Smooth muscle cell (in vitro differentiated cells): ENCODE data around the gene RUNX2. TPM values are rescaled to one million over a fixed set of nuclear protein-coding genes. Genes with fewer than 3 reads are reported as not detected.
A peak's percentile ranks its signal among the peaks of the same experiment; 100 is the strongest.

ENCODE experiments used
- DNase-seq: peaks from one replicate; lab custom pipeline; 2025; ENCODE audit not compliant: unreplicated experiment; lab: John Stamatoyannopoulos, UW
- H2AFZ ChIP-seq: fragments of 200-600 bp; sonication (generic); 2 replicates; pipeline ENCODE4 v1.6.0; 2016; ENCODE audit warnings: antibody characterized with exemption, low read depth, mild to moderate bottlenecking
- H3F3A ChIP-seq: fragments of 200-600 bp; sonication (generic); 2 replicates; pipeline ENCODE4 v1.6.0; 2017; ENCODE audit warnings: antibody characterized with exemption, low read depth
- H3K27ac ChIP-seq: fragments of 200-600 bp; sonication (generic); 2 replicates; pipeline ENCODE4 v1.5.1; 2016; ENCODE audit warnings: low read depth, mild to moderate bottlenecking
- H3K27me3 ChIP-seq: fragments of 200-600 bp; sonication (generic); 2 replicates; pipeline ENCODE4 v1.6.1; 2016; ENCODE audit warnings: low read depth, mild to moderate bottlenecking
- H3K36me3 ChIP-seq: fragments of 200-600 bp; sonication (generic); 2 replicates; pipeline ENCODE4 v1.5.1; 2016; ENCODE audit warnings: low read depth
- H3K4me1 ChIP-seq: fragments of 200-600 bp; sonication (generic); 2 replicates; pipeline ENCODE4 v1.5.1; 2016; ENCODE audit warnings: low read depth
- H3K4me2 ChIP-seq: fragments of 200-600 bp; sonication (generic); 2 replicates; pipeline ENCODE4 v1.6.0; 2016; ENCODE audit warnings: mild to moderate bottlenecking
- H3K4me3 ChIP-seq: fragments of 200-600 bp; sonication (generic); 2 replicates; pipeline ENCODE4 v1.5.1; 2016; ENCODE audit warnings: mild to moderate bottlenecking
- H3K79me2 ChIP-seq: fragments of 200-600 bp; sonication (generic); 2 replicates; pipeline ENCODE4 v1.6.0; 2016; ENCODE audit warnings: low read depth, mild to moderate bottlenecking
- H3K9ac ChIP-seq: fragments of 200-600 bp; sonication (generic); 2 replicates; pipeline ENCODE4 v1.6.0; 2016; ENCODE audit warnings: low read depth
- H3K9me3 ChIP-seq: fragments of 200-600 bp; sonication (generic); replicated peaks from 2 replicates; pipeline ENCODE4 v1.5.1; 2016; ENCODE audit warnings: low read depth
- H4K20me1 ChIP-seq: fragments of 200-600 bp; sonication (generic); 2 replicates; pipeline ENCODE4 v1.6.0; 2016; ENCODE audit warnings: low read depth
- CTCF ChIP-seq: fragments of 200-600 bp; sonication (generic); IDR thresholded peaks from 2 replicates; pipeline ENCODE4 v1.5.1; 2017; ENCODE audit warnings: borderline replicate concordance, mild to moderate bottlenecking, antibody characterized with exemption; ENCODE audit not compliant: insufficient read depth, poor library complexity, severe bottlenecking
- WGBS: methylation state at CpG from one replicate; pipeline ENCODE4 v1.1.7; 2016; ENCODE audit warnings: low lambda C conversion rate; 5-methylcytosine and 5-hydroxymethylcytosine counted together
- polyA plus RNA-seq: library from polyadenylated mRNA; unstranded; fragments of >200 nt; fragmentation: Nextera tagmentation; extraction: Ambion mirVana; gene quantifications from 2 replicates; pipeline ENCODE4 v1.2.1, GENCODE V29; 2016
- total RNA-seq: library from RNA; depleted of rRNA; stranded (reverse); fragments of >200 nt; gene quantifications from 2 replicates; pipeline ENCODE4 v1.2.3, GENCODE V29; 2014

RUNX2 gene
- total and polyA plus RNA-seq, 2 experiments from 2014 or later, result 12.5 to 16.4 TPM

GRCh38 chr6:45512717-45513116 lies 184.6 kb downstream of the RUNX2 start:
- no peak overlapping the region for H3K9ac ChIP-seq
- WGBS, result 86% methylated on average over 3 of the region's 3 CpGs
- H3K27ac ChIP-seq, result no peak overlapping the region
- no peak overlapping the region for H3K4me2 ChIP-seq
- peaks cover 5% of the 10 kb centered on the region for H3K79me2 ChIP-seq
- peaks cover 23% of the 10 kb centered on the region for H3K4me1 ChIP-seq
- no peak overlapping the region for H2AFZ ChIP-seq
- DNase-seq, result no peak
- TF ChIP-seq CTCF, result no peak
- no peaks in the 10 kb centered on the region for H3F3A ChIP-seq
- no peaks in the 10 kb centered on the region for H4K20me1 ChIP-seq
- no peaks in the 10 kb centered on the region for H3K27me3 ChIP-seq
- H3K9me3 ChIP-seq, result no peaks in the 10 kb centered on the region
- H3K4me3 ChIP-seq, result no peak overlapping the region
- H3K36me3 ChIP-seq, result peaks cover 23% of the 10 kb centered on the region

- H3F3A ChIP-seq, result no peaks in the 10 kb centered on the region
- no peak for TF ChIP-seq CTCF
- H3K9ac ChIP-seq, result no peak overlapping the region
- H3K4me3 ChIP-seq, result no peak overlapping the region
- 79% methylated on average over 9 of the region's 9 CpGs for WGBS
- no peaks in the 10 kb centered on the region for H4K20me1 ChIP-seq
- H2AFZ ChIP-seq, result no peak overlapping the region
- peaks cover 23% of the 10 kb centered on the region for H3K36me3 ChIP-seq
- no peaks in the 10 kb centered on the region for H3K27me3 ChIP-seq
- no peaks in the 10 kb centered on the region for H3K9me3 ChIP-seq
- no peak overlapping the region for H3K27ac ChIP-seq
- peaks cover 23% of the 10 kb centered on the region for H3K4me1 ChIP-seq
- peaks cover 5% of the 10 kb centered on the region for H3K79me2 ChIP-seq
- DNase-seq, result no peak
- no peak overlapping the region for H3K4me2 ChIP-seq
These were observed 185.1 kb downstream of the RUNX2 start for GRCh38 chr6:45513213-45513618.

GRCh38 chr6:45513843-45514242 lies 185.7 kb downstream of the RUNX2 start:
- H3K4me1 ChIP-seq, result peaks cover 23% of the 10 kb centered on the region
- H3K27me3 ChIP-seq, result no peaks in the 10 kb centered on the region
- H3K36me3 ChIP-seq, result peaks cover 23% of the 10 kb centered on the region
- H3K4me3 ChIP-seq, result no peak overlapping the region
- H3K27ac ChIP-seq, result peak overlapping the region; percentile 37
- no peak overlapping the region for H3K4me2 ChIP-seq
- H2AFZ ChIP-seq, result no peak overlapping the region
- no peak overlapping the region for H3K9ac ChIP-seq
- no peaks in the 10 kb centered on the region for H3K79me2 ChIP-seq
- no peaks in the 10 kb centered on the region for H3K9me3 ChIP-seq
- no peaks in the 10 kb centered on the region for H4K20me1 ChIP-seq
- WGBS, result 91% methylated on average over 4 of the region's 4 CpGs
- DNase-seq, result no peak
- no peak for TF ChIP-seq CTCF
- H3F3A ChIP-seq, result no peaks in the 10 kb centered on the region

GRCh38 chr6:45514454-45515230 lies 186.5 kb downstream of the RUNX2 start:
- WGBS, result 85% methylated on average over 5 of the region's 5 CpGs
- TF ChIP-seq CTCF, result no peak
- no peak for DNase-seq

More at GRCh38 chr6:45514454-45515230, 186.5 kb downstream of the RUNX2 start:
- H3K4me3 ChIP-seq, result no peak overlapping the region
- no peak overlapping the region for H3K9ac ChIP-seq
- no peaks in the 10 kb centered on the region for H3K79me2 ChIP-seq
- no peak overlapping the region for H2AFZ ChIP-seq
- peak overlapping the region; percentile 37 for H3K27ac ChIP-seq
- no peaks in the 10 kb centered on the region for H3F3A ChIP-seq
- H3K27me3 ChIP-seq, result no peaks in the 10 kb centered on the region
- H3K36me3 ChIP-seq, result peaks cover 20% of the 10 kb centered on the region
- no peaks in the 10 kb centered on the region for H3K9me3 ChIP-seq
- H4K20me1 ChIP-seq, result no peaks in the 10 kb centered on the region
- H3K4me1 ChIP-seq, result peaks cover 23% of the 10 kb centered on the region
- H3K4me2 ChIP-seq, result no peak overlapping the region
